ENCODE results near the gene RILPL2.
"Not testable (repeated sequence)": the region's sequence is repeated elsewhere in the genome, so short reads cannot be mapped to it uniquely, and the experiment has no call there.

RILPL2 gene

DNA sequence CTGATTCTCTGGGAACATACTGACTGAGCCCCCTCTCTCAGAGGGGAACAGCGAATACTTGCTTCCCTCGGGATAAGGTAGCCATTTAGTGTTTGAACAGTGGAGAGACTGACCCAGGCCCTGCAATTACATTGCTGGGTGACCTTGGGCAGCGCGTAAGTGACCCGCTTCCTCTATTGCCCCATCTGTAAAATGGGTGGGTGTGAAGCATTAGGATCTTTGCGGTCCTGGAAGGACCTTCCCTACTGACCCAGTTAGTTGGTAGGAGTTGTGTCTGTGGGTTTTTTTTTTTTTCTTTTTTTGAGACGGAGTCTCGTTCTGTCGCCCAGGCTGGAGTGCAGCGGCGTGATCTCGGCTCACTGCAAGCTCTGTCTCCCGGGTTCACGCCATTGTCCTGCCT, 53.8 kb downstream of the RILPL2 start:
- no peak for DNase-seq (ENCODE audit: low spot score)

GRCh38 chr12:123379391-123379790, 57.1 kb downstream of the RILPL2 start:
- DNase-seq (ENCODE audit: low spot score): no peak

GRCh38 chr12:123372415-123372814, 64.1 kb downstream of the RILPL2 start:
- not testable (repeated sequence) for DNase-seq (ENCODE audit: low spot score)

- not testable (repeated sequence) for DNase-seq (ENCODE audit: low spot score)
These were observed 64.7 kb downstream of the RILPL2 start for GRCh38 chr12:123371667-123372368.

GRCh38 chr12:123369229-123369628, 67.3 kb downstream of the RILPL2 start:
- no peak for DNase-seq (ENCODE audit: low spot score)

- not testable (repeated sequence) for DNase-seq (ENCODE audit: low spot score)
These were observed 68.1 kb downstream of the RILPL2 start for GRCh38 chr12:123368431-123368830.

- no peak for DNase-seq (ENCODE audit: low spot score)
These were observed 69.0 kb downstream of the RILPL2 start for GRCh38 chr12:123367511-123367910.

Data from CD4-positive, alpha-beta T cell treated with Interleukin-6 at 100 ng/mL for 8 hours (primary cell).